Esophagus squamous epithelium (tissue), 5 donors: ENCODE data around the gene TAF3. TPM values are rescaled to one million over a fixed set of nuclear protein-coding genes. Genes with fewer than 3 reads are reported as not detected.

Experiments
- DNase-seq: peaks from one replicate; lab custom pipeline; 2025; lab: John Stamatoyannopoulos, UW
- H3K27ac ChIP-seq, 4 donors: fragments of 200-600 bp; sonication (generic); one replicate each; pipeline ENCODE4 v1.5.1; 2016 to 2019; ENCODE audit warnings: mild to moderate bottlenecking in 1 of 4
- H3K27me3 ChIP-seq, 4 donors: fragments of 200-600 bp; sonication (generic); 1 replicate in 3 of 4; 2 replicates in 1 of 4; pipeline versions ENCODE4 v1.5.1 to v1.6.0; 2017 to 2021; ENCODE audit warnings: antibody characterized with exemption in 1 of 4
- H3K36me3 ChIP-seq, 3 donors: fragments of 200-600 bp; sonication (generic); one replicate each; pipeline ENCODE4 v1.5.1; 2016 to 2019
- H3K4me1 ChIP-seq, 3 donors: fragments of 200-600 bp; sonication (generic); one replicate each; pipeline ENCODE4 v1.5.1; 2017 to 2019
- H3K4me3 ChIP-seq, 4 donors: fragments of 200-600 bp; sonication (generic); 1 replicate in 3 of 4; 2 replicates in 1 of 4; pipeline ENCODE4 v1.5.1; 2016 to 2019; ENCODE audit warnings: mild to moderate bottlenecking in 2 of 4, moderate library complexity in 1 of 4
- H3K9me3 ChIP-seq, 3 donors: fragments of 200-600 bp; sonication (generic); one replicate each; pipeline ENCODE4 v1.5.1; 2016 to 2019
- POLR2A ChIP-seq, 4 donors: fragments of 450-650 bp; IDR thresholded peaks; one replicate each; pipeline ENCODE4 v1.6.1; 2017; ENCODE audit warnings: antibody characterized with exemption in 4 of 4, mild to moderate bottlenecking in 4 of 4, moderate library complexity in 3 of 4
- WGBS, 2 donors: methylation state at CpG; one replicate each; pipeline ENCODE4 v1.1.5; 2018; 5-methylcytosine and 5-hydroxymethylcytosine counted together
- intact Hi-C: fragments of 100-400 bp; cut with DNase I; formaldehyde crosslinking; loops from one replicate; pipeline ENCODE4 v1.15.0; 2022
- total RNA-seq, 4 donors: library from RNA; depleted of rRNA; stranded (reverse); fragments of >200 nt; gene quantifications; one replicate each; pipeline ENCODE4 v1.1.0, GENCODE V29; 2016
- TF ChIP-seq, protein P1 (sequence below), 6 experiments: fragments of 450-650 bp in 4 of 6; fragments of 200-600 bp in 2 of 6; sonication (generic) in 2 of 6; IDR thresholded peaks; one replicate each; pipeline ENCODE4 v1.5.1; 2016 to 2019; ENCODE audit warnings: antibody characterized with exemption in 6 of 6, mild to moderate bottlenecking in 4 of 6, moderate library complexity in 4 of 6
- donor health status: DM: yes; HTN: yes; CAD: no.

TAF3 gene
- total RNA-seq, 4 donors from 2014 or later = 2.6 to 5.1 (median 3.6) TPM

DNA sequence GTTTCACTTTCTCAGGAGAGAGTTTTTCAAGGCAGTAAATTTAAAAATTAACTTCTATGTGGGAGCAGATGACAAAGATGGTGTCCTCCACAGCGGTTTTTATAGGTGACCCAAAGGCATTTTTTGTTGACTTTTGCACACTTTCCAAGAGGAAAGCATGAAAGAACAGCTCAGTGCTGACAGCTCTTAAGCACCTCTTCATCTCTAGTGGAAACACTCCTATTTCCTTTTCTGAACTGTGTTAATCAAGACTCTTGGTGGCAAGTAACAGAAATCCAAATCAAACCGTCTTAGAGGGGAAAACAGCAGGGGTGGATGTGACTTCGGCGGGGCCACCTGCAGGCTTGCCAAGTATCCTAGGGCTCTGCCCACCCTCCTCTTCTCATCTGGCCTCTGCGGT, 164.4 kb downstream of the TAF3 start:
- Histone ChIP-seq H3K27me3 (no peaks in the 10 kb centered on the region), H3K27ac (no peak overlapping the region), H3K4me3 (no peak overlapping the region), H3K36me3 (peaks cover 0 to 10% (median 0%) of the 10 kb centered on the region in 3 donors), H3K4me1 (no peaks in the 10 kb centered on the region), H3K9me3 (no peaks in the 10 kb centered on the region)
- WGBS, 2 donors = 95% methylated on average over 4 of the region's 5 CpGs
- no peak for TF ChIP-seq POLR2A (IDR thresholded peaks at IDR 0.05)
- DNase-seq = no peak
- intact Hi-C loops = no loop called here

DNA sequence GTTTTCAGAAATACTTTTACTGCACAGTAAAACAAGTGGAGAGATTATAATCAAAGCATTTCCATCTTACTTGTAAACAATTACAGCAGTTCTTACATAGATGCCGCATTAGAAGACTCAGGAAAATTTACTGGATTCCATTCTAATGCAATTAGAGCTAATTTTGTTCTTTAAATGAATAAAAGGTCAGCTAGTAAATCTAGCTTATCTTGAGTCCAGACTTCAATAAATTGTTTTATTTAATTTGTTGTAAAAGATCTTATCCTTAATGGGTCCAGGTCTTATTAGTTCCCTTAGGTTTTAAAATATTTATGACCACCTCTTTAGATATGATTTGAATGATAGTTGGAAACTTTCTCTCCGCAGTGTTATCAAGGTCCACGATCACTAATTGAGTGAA, 166.0 kb downstream of the TAF3 start:
- Histone ChIP-seq H3K4me1 (no peaks in the 10 kb centered on the region), H3K4me3 (no peak overlapping the region), H3K36me3 (no peaks in the 10 kb centered on the region), H3K27ac (no peak overlapping the region), H3K9me3 (no peaks in the 10 kb centered on the region), H3K27me3 (no peaks in the 10 kb centered on the region)
- WGBS, 2 donors = 96 to 97% methylated on average over 3 of the region's 3 CpGs
- TF ChIP-seq, protein P1, sequence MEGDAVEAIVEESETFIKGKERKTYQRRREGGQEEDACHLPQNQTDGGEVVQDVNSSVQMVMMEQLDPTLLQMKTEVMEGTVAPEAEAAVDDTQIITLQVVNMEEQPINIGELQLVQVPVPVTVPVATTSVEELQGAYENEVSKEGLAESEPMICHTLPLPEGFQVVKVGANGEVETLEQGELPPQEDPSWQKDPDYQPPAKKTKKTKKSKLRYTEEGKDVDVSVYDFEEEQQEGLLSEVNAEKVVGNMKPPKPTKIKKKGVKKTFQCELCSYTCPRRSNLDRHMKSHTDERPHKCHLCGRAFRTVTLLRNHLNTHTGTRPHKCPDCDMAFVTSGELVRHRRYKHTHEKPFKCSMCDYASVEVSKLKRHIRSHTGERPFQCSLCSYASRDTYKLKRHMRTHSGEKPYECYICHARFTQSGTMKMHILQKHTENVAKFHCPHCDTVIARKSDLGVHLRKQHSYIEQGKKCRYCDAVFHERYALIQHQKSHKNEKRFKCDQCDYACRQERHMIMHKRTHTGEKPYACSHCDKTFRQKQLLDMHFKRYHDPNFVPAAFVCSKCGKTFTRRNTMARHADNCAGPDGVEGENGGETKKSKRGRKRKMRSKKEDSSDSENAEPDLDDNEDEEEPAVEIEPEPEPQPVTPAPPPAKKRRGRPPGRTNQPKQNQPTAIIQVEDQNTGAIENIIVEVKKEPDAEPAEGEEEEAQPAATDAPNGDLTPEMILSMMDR (IDR thresholded peaks at IDR 0.05) = no peak
- TF ChIP-seq POLR2A (IDR thresholded peaks at IDR 0.05) = no peak
- DNase-seq = no peak
- intact Hi-C loops = no loop called here

DNA sequence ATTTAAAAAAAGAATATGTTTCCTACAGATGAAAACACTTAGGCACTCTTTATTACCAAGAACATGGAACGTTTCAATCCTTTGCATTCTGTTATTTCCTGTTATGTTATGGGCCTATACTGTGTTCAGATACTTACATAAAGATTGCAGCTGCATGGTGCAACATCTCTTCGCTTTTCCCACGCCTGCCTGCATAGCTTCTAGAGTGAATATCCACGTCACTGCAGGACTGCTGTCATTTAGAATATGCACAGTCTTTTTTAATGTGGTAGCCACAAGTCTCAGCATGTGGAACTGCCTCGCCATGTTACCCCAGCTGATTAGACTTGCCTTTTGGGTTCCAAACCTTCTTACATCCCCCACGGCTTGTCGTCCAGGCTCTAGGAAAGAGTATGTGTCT, 166.6 kb downstream of the TAF3 start:
- DNase-seq = no peak
- 67 to 69% methylated on average over 7 of the region's 7 CpGs for WGBS, 2 donors
- H3K27me3 ChIP-seq = no peaks in the 10 kb centered on the region
- no peak overlapping the region for H3K27ac ChIP-seq
- TF ChIP-seq, protein P1 (IDR thresholded peaks at IDR 0.05) = no peak
- no peak for TF ChIP-seq POLR2A (IDR thresholded peaks at IDR 0.05)
- no peaks in the 10 kb centered on the region for H3K9me3 ChIP-seq
- intact Hi-C loops = no loop called here
- H3K4me3 ChIP-seq = no peak overlapping the region
- no peaks in the 10 kb centered on the region for H3K4me1 ChIP-seq
- no peaks in the 10 kb centered on the region for H3K36me3 ChIP-seq

DNA sequence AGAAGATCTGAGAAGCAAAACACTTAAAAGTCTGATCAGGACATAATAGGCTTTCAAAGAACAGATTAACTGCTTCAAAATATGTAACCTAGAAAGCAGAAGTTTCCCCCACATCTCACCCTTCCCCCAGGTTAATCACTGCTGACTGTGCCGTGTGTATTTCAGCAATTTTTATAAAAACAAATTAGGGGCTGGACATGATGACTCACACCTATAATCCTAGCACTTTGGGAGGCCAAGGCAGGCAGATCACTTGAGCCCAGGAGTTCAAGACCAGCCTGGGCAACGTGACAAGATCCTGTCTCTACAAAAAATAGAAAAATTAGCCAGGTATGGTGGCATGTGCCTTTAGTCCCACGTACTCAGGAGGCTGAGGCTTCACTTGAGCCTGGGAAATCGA, 168.5 kb downstream of the TAF3 start:
- no peak overlapping the region for H3K4me3 ChIP-seq
- intact Hi-C loops = no loop called here
- H3K27me3 ChIP-seq = no peaks in the 10 kb centered on the region
- TF ChIP-seq, protein P1 (IDR thresholded peaks at IDR 0.05) = no peak
- TF ChIP-seq POLR2A (IDR thresholded peaks at IDR 0.05) = no peak
- no peak overlapping the region for H3K27ac ChIP-seq
- DNase-seq = no peak
- no peaks in the 10 kb centered on the region for H3K9me3 ChIP-seq
- H3K4me1 ChIP-seq = no peaks in the 10 kb centered on the region
- WGBS, 2 donors = 45 to 52% methylated on average over 3 to 4 of the region's 4 CpGs
- no peaks in the 10 kb centered on the region for H3K36me3 ChIP-seq

DNA sequence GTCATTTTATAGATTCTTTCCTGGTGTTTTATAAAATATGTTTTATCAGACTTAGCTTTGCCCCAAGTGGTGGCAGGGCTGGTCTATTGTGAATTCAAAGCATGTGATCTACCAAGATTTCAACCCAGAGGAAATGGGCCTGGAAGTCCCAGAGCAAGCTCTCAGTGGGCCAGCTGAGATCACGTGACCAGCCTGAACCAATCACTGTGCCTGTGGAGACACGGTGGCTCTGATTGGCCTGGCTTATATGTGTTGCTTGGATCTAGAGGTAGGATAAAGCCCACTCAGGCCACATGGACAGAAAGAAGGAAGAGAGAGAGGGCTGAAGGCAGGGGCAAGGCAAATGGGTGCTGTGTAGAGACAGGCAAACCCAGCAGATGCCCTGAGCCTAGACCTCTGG, 170.7 kb downstream of the TAF3 start:
- H3K4me3 ChIP-seq = no peak overlapping the region
- DNase-seq = no peak
- no peak overlapping the region for H3K27ac ChIP-seq
- intact Hi-C loops = no loop called here
- no peak for TF ChIP-seq POLR2A (IDR thresholded peaks at IDR 0.05)
- TF ChIP-seq, protein P1 (IDR thresholded peaks at IDR 0.05) = no peak
- no peaks in the 10 kb centered on the region for H3K9me3 ChIP-seq
- H3K36me3 ChIP-seq = no peaks in the 10 kb centered on the region
- H3K4me1 ChIP-seq = no peaks in the 10 kb centered on the region
- WGBS, 2 donors = 100% methylated on average over 2 of the region's 2 CpGs
- no peaks in the 10 kb centered on the region for H3K27me3 ChIP-seq

DNA sequence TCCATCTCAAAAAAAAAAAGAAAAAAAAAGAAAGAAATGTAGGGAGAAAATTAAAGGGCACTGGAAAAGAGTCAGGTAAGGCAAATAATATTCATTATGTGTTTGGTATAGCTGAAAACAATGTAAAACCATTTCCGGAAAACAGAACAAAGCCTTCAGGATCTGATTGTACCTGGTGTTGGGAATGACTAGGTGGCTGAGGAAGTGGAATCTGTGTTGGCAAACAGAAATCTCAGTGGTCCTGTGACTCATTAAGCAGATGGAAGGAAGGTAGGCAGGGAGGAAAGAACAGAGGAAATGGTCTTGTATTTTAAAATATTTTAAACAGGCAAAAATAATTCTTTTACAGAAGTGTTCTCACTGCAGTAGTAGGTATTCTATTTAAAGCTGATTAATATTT, 180.5 kb downstream of the TAF3 start:
- DNase-seq = no peak
- no peaks in the 10 kb centered on the region for H3K27me3 ChIP-seq
- H3K36me3 ChIP-seq = no peaks in the 10 kb centered on the region
- no peak for TF ChIP-seq POLR2A (IDR thresholded peaks at IDR 0.05)
- no peak overlapping the region for H3K27ac ChIP-seq
- WGBS, 2 donors = 85 to 87% methylated on average over 1 of the region's 1 CpG
- intact Hi-C loops = no loop called here
- H3K4me3 ChIP-seq = no peak overlapping the region
- no peaks in the 10 kb centered on the region for H3K4me1 ChIP-seq
- peaks cover 0 to 6% (median 0%) of the 10 kb centered on the region in 3 donors for H3K9me3 ChIP-seq
